Breast epithelium (tissue), 4 donors: ENCODE results near the gene ZNF341. TPM values are rescaled to one million over a fixed set of nuclear protein-coding genes. Genes with fewer than 3 reads are reported as not detected.

Experiments
- DNase-seq, 2 donors: peaks; one replicate each; pipeline ENCODE4 v3.0.0-alpha.2; 2019; ENCODE audit warnings: low spot score in 2 of 2
- H3K27ac ChIP-seq, 2 donors: fragments of 200-600 bp; sonication (generic) in 1 of 2; one replicate each; pipeline ENCODE4 v1.5.1; 2016 to 2019; ENCODE audit warnings: mild to moderate bottlenecking in 1 of 2
- H3K27me3 ChIP-seq, 2 donors: fragments of 200-600 bp; sonication (generic) in 1 of 2; one replicate each; pipeline versions ENCODE4 v1.5.1 to v1.6.0; 2017 to 2019; ENCODE audit warnings: control low read depth in 1 of 2, mild to moderate bottlenecking in 1 of 2
- H3K36me3 ChIP-seq: fragments of 200-600 bp; one replicate; pipeline ENCODE4 v1.5.1; 2019
- H3K4me1 ChIP-seq, 2 donors: fragments of 200-600 bp; sonication (generic); one replicate each; pipeline ENCODE4 v1.5.1; 2016 to 2019; ENCODE audit warnings: control low read depth in 1 of 2
- H3K4me3 ChIP-seq, 3 donors: fragments of 200-600 bp; sonication (generic); 1 replicate in 2 of 3; 2 replicates in 1 of 3; pipeline ENCODE4 v1.5.1; 2016 to 2019; ENCODE audit warnings: mild to moderate bottlenecking in 3 of 3, moderate library complexity in 2 of 3
- H3K9me3 ChIP-seq, 2 donors: fragments of 200-600 bp; sonication (generic) in 1 of 2; one replicate each; pipeline ENCODE4 v1.5.1; 2016 to 2019; ENCODE audit warnings: control low read depth in 1 of 2
- POLR2A ChIP-seq: fragments of 450-650 bp; IDR thresholded peaks from one replicate; pipeline ENCODE4 v1.6.1; 2016; ENCODE audit warnings: antibody characterized with exemption, mild to moderate bottlenecking, moderate library complexity
- POLR2AphosphoS5 ChIP-seq, 3 donors: sonication (generic); formaldehyde crosslinking; IDR thresholded peaks; one replicate each; pipeline ENCODE4 v1.6.1; 2017; ENCODE audit warnings: antibody characterized with exemption in 3 of 3
- intact Hi-C: fragments of 100-400 bp; cut with DNase I; formaldehyde crosslinking; loops from one replicate; pipeline ENCODE4 v1.15.1; 2023; ENCODE audit warnings: low total_unique reads
- total RNA-seq, 3 donors: library from RNA; depleted of rRNA; stranded (reverse); fragments of >200 nt; gene quantifications; one replicate each; pipeline ENCODE4 v1.1.0, GENCODE V29; 2016
- TF ChIP-seq, protein P1 (sequence below), 3 donors: fragments of 450-650 bp; IDR thresholded peaks; one replicate each; pipeline ENCODE4 v1.5.1; 2016 to 2017; ENCODE audit warnings: antibody characterized with exemption in 3 of 3, mild to moderate bottlenecking in 3 of 3, moderate library complexity in 3 of 3

The ZNF341 gene
- total RNA-seq, 3 donors from 2014 or later: 1.8 to 3.3 (median 2.5) TPM

DNA sequence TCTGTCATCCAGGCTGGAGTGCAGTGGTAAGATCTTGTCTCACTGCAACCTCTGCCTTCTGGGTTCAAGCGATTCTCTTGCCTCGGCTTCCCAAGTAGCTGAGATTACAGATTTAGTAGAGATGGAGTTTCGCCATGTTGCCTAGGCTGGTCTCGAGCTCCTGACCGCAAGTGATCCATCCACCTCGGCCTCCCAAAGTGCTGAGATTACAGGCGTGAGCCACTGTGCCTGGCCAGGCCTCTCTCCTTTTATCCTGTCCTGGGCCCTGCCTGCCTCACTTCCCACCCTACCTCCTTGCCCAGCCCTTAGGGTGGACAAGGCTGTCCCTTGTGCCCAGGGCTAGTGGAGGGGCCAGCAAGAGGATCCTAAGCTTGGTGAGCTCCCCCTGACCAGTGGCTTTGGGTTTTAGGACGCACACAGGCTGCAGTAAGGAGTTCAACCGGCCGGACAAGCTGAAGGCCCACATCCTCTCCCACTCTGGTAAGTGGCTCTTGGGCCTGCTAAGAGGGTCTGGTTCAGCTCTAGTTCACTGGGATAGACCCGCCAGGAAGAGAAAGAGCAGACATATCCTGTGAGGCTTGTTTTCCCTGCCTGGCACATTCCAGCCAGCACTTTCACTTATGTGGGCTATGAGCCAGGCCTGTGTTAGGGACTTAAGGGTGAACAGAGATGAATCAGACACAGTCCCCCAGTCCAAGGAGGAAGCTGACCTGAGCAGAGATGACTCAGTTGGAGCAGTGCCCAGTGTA is 57.5 kb downstream of the ZNF341 start:
- Histone ChIP-seq H3K4me1 (peaks cover 5% of the 10 kb centered on the region in 2 donors), H3K4me3 (no peak overlapping the region), H3K36me3 (no peaks in the 10 kb centered on the region), H3K27me3 (no peaks in the 10 kb centered on the region), H3K27ac (peak overlapping the region; percentile 93), H3K9me3 (no peaks in the 10 kb centered on the region)
- DNase-seq: peak; percentile 71 to 87
- TF ChIP-seq POLR2A (no peak), POLR2AphosphoS5 (IDR thresholded peaks at IDR 0.05) (peak; percentile 33 to 64 (median 47))
- TF ChIP-seq, protein P1, sequence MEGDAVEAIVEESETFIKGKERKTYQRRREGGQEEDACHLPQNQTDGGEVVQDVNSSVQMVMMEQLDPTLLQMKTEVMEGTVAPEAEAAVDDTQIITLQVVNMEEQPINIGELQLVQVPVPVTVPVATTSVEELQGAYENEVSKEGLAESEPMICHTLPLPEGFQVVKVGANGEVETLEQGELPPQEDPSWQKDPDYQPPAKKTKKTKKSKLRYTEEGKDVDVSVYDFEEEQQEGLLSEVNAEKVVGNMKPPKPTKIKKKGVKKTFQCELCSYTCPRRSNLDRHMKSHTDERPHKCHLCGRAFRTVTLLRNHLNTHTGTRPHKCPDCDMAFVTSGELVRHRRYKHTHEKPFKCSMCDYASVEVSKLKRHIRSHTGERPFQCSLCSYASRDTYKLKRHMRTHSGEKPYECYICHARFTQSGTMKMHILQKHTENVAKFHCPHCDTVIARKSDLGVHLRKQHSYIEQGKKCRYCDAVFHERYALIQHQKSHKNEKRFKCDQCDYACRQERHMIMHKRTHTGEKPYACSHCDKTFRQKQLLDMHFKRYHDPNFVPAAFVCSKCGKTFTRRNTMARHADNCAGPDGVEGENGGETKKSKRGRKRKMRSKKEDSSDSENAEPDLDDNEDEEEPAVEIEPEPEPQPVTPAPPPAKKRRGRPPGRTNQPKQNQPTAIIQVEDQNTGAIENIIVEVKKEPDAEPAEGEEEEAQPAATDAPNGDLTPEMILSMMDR (IDR thresholded peaks at IDR 0.05): no peak
- intact Hi-C loops: no loop called here

DNA sequence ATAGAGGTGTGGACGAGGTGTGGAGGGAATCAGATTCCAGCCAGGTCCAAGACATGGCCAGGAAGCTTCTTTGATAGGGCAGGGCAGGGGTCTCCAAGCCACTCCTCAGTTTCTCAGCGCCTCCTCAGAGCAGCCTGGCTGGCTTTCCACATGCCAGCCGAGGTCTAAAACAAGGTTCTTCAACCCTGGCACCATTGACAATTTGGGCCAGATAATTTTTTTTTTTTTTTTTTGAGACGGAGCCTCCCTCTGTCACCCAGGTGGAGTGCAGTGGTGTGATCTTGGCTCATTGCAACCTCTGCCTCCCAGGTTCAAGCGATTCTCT is 58.0 kb downstream of the ZNF341 start:
- Histone ChIP-seq H3K4me1 (peaks cover 5% of the 10 kb centered on the region in 2 donors), H3K4me3 (no peak overlapping the region), H3K36me3 (no peaks in the 10 kb centered on the region), H3K9me3 (no peaks in the 10 kb centered on the region), H3K27me3 (no peaks in the 10 kb centered on the region), H3K27ac (peak overlapping the region; percentile 93)
- intact Hi-C loops: no loop called here
- no peak for DNase-seq
- TF ChIP-seq POLR2A (no peak), POLR2AphosphoS5 (IDR thresholded peaks at IDR 0.05) (no peak)
- TF ChIP-seq, protein P1 (IDR thresholded peaks at IDR 0.05): no peak

DNA sequence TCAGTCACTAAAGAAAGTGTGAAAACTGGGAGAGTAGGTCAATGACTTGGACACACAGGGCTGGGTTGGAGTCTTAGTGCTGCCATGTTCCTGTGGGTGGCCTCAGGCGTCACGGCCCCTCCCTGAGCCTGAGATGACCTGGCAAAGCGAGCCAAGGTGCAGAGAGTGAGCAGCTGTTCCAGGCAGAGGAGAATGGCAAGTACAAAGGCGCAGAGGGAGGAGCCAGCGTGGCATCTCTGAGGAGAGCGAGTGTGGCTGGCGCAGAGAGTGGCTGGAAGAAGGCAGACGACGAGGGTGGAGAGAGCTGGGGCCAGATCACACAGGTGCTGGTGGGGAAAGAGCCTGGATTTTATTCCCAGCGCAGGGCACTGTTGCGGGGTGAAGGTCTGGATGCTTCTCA is 58.8 kb downstream of the ZNF341 start:
- Histone ChIP-seq H3K4me3 (no peak overlapping the region), H3K27ac (peak overlapping the region; percentile 93), H3K36me3 (no peaks in the 10 kb centered on the region), H3K9me3 (no peaks in the 10 kb centered on the region), H3K27me3 (no peaks in the 10 kb centered on the region), H3K4me1 (peaks cover 5% of the 10 kb centered on the region in 2 donors)
- intact Hi-C loops: no loop called here
- no peak for TF ChIP-seq POLR2AphosphoS5 (IDR thresholded peaks at IDR 0.05)
- no peak for TF ChIP-seq POLR2A
- TF ChIP-seq, protein P1 (IDR thresholded peaks at IDR 0.05): no peak
- peak in 1 of 2 donors; percentile 56 for DNase-seq

DNA sequence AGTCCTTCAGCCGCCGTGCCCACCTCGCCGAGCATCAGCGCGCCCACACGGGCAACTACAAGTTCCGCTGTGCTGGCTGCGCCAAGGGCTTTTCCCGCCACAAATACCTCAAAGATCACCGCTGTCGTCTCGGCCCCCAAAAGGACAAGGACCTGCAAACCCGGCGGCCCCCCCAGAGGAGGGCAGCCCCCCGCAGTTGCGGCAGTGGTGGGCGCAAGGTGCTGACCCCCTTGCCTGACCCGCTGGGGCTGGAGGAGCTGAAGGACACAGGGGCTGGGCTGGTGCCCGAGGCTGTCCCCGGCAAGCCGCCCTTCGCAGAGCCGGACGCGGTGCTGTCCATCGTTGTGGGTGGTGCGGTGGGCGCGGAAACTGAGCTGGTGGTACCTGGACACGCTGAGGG is 59.2 kb downstream of the ZNF341 start:
- no peak for DNase-seq
- peak overlapping the region in 1 of 2 donors; percentile 93 for H3K27ac ChIP-seq

DNA sequence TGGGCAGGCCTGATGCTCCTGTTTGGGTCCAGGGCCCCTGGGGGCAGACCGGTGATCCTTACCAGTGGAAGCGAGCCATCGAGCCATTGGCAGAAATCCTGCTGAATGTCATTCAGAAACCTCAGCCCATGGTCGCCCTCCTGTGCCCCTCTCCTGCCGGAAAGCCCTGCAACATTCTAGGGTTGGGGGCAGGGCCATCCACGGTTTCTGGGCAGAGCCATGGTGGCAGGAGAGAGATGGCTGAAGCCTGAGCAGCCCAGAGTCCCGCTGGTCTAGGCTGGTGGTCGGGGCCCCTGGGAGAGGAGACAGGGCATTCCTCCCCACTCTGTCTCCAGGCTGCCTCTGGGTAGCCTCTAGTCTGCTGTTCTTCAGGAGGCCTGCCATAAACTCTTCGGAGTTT is 59.7 kb downstream of the ZNF341 start:
- no peak for DNase-seq
- peak overlapping the region in 1 of 2 donors; percentile 15 for H3K27ac ChIP-seq

More for the DNA sequence above, 59.2 kb downstream of the ZNF341 start:
- TF ChIP-seq POLR2A (no peak), POLR2AphosphoS5 (IDR thresholded peaks at IDR 0.05) (no peak)
- TF ChIP-seq, protein P1 (IDR thresholded peaks at IDR 0.05): no peak
- peaks cover 5% of the 10 kb centered on the region in 2 donors for H3K4me1 ChIP-seq
- H3K9me3 ChIP-seq: no peaks in the 10 kb centered on the region
- intact Hi-C loops: no loop called here
- no peak overlapping the region for H3K4me3 ChIP-seq
- no peaks in the 10 kb centered on the region for H3K36me3 ChIP-seq
- no peaks in the 10 kb centered on the region for H3K27me3 ChIP-seq

More for the DNA sequence above, 59.7 kb downstream of the ZNF341 start:
- Histone ChIP-seq H3K9me3 (no peaks in the 10 kb centered on the region), H3K4me1 (peaks cover 5% of the 10 kb centered on the region in 2 donors), H3K4me3 (no peak overlapping the region), H3K27me3 (no peaks in the 10 kb centered on the region), H3K36me3 (no peaks in the 10 kb centered on the region)
- intact Hi-C loops: no loop called here
- TF ChIP-seq, protein P1 (IDR thresholded peaks at IDR 0.05): no peak
- TF ChIP-seq POLR2A (no peak), POLR2AphosphoS5 (IDR thresholded peaks at IDR 0.05) (no peak)
